Choroid plexus epithelial cell (primary cell): ENCODE data around the gene CD3E.

Experiments
- DNase-seq: peaks from one replicate; pipeline ENCODE4 v3.0.0-alpha.2; 2010; ENCODE audit warnings: low read depth
- H3K4me3 ChIP-seq: 2 replicates; pipeline ENCODE4 v1.5.1; 2011; ENCODE audit warnings: low read depth, mild to moderate bottlenecking, control low read depth, low read length, moderate library complexity
- CTCF ChIP-seq: conservative IDR thresholded peaks from 2 replicates; pipeline ENCODE4 v1.5.1; 2011; ENCODE audit warnings: low read depth, mild to moderate bottlenecking, control low read depth, inconsistent platforms, low read length, moderate library complexity

The CD3E gene

GRCh38 chr11:118264569-118265465, 39.7 kb upstream of the CD3E start:
- no peak overlapping the region for H3K4me3 ChIP-seq
- no peak for TF ChIP-seq CTCF
- no peak for DNase-seq

- no peak for DNase-seq
- H3K4me3 ChIP-seq, result no peak overlapping the region
- no peak for TF ChIP-seq CTCF
Observed at GRCh38 chr11:118265954-118266353, 38.6 kb upstream of the CD3E start.

GRCh38 chr11:118267486-118267885, 37.0 kb upstream of the CD3E start:
- no peak for TF ChIP-seq CTCF
- H3K4me3 ChIP-seq, result no peak overlapping the region
- DNase-seq, result no peak

- TF ChIP-seq CTCF, result no peak
- H3K4me3 ChIP-seq, result no peak overlapping the region
- DNase-seq, result no peak
Observed at GRCh38 chr11:118272001-118272400, 32.5 kb upstream of the CD3E start.

- DNase-seq, result no peak
- H3K4me3 ChIP-seq, result no peak overlapping the region
- TF ChIP-seq CTCF, result no peak
Observed at GRCh38 chr11:118274186-118274585, 30.3 kb upstream of the CD3E start.

- no peak for DNase-seq
- H3K4me3 ChIP-seq, result no peak overlapping the region
- no peak for TF ChIP-seq CTCF
Observed at GRCh38 chr11:118275176-118275575, 29.4 kb upstream of the CD3E start.

GRCh38 chr11:118276422-118276821, 28.1 kb upstream of the CD3E start:
- no peak overlapping the region for H3K4me3 ChIP-seq
- no peak for DNase-seq
- no peak for TF ChIP-seq CTCF
